Sigmoid colon (tissue), 4 donors: ENCODE measurements around the gene TJP1.

Source experiments
- EP300 ChIP-seq, 4 donors: sonication (generic); formaldehyde crosslinking; IDR thresholded peaks; one replicate each; pipeline ENCODE4 v1.6.1; 2017; ENCODE audit warnings: antibody characterized with exemption in 4 of 4
- POLR2A ChIP-seq, 2 donors: fragments of 450-650 bp; IDR thresholded peaks; one replicate each; pipeline ENCODE4 v1.6.1; 2016; ENCODE audit warnings: antibody characterized with exemption in 2 of 2, mild to moderate bottlenecking in 2 of 2, moderate library complexity in 2 of 2
- TF ChIP-seq, protein P1 (sequence below), 4 experiments: fragments of 450-650 bp in 3 of 4; fragments of 200-600 bp in 1 of 4; IDR thresholded peaks; one replicate each; pipeline ENCODE4 v1.5.1; 2016 to 2019; ENCODE audit warnings: antibody characterized with exemption in 4 of 4, mild to moderate bottlenecking in 3 of 4, moderate library complexity in 2 of 4

DNA sequence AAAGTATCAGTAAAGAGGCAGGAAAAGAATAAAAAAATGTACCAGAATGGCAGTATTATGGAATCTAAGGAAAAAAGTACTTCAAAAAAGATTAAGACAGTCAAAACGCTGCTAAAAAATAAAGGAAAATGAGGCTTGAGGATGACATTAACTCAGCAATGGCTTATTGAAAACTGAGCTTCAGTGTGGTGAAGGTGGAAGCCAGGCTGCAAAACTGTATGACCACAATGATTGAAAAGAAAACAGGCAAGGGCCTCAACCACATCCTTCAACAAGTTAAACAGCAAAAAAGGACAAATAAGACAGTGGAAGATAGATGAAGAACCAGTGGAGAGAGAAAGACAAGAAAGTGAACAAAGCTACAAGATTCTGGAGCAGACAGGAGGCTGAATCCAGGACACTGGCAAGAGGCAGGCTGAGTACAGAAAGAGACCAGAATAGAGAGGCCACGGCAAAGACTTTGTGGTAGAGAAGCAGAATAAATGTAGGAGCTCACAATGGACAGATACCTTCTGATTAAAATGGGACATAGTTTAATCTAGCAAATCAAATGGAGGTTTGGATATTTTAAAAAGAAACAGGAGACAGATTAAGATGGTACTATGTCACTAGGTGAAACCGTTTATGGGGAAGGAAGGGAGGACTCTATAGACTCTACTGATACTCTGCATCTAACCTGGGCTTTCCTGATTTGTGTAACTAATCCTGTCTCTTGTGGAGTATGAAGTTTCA lies 86.1 kb downstream of the TJP1 start:
- TF ChIP-seq, protein P1, sequence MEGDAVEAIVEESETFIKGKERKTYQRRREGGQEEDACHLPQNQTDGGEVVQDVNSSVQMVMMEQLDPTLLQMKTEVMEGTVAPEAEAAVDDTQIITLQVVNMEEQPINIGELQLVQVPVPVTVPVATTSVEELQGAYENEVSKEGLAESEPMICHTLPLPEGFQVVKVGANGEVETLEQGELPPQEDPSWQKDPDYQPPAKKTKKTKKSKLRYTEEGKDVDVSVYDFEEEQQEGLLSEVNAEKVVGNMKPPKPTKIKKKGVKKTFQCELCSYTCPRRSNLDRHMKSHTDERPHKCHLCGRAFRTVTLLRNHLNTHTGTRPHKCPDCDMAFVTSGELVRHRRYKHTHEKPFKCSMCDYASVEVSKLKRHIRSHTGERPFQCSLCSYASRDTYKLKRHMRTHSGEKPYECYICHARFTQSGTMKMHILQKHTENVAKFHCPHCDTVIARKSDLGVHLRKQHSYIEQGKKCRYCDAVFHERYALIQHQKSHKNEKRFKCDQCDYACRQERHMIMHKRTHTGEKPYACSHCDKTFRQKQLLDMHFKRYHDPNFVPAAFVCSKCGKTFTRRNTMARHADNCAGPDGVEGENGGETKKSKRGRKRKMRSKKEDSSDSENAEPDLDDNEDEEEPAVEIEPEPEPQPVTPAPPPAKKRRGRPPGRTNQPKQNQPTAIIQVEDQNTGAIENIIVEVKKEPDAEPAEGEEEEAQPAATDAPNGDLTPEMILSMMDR (IDR thresholded peaks at IDR 0.05) = no peak
- no peak for TF ChIP-seq POLR2A (IDR thresholded peaks at IDR 0.05)
- no peak for TF ChIP-seq EP300 (IDR thresholded peaks at IDR 0.05)
